Prostate gland (tissue), 2 donors: ENCODE data around the gene RSRC1.
A peak's percentile ranks its signal among the peaks of the same experiment; 100 is the strongest.

ENCODE experiments used
- POLR2A ChIP-seq: fragments of 450-650 bp; IDR thresholded peaks from one replicate; pipeline ENCODE4 v1.6.1; 2016; ENCODE audit warnings: antibody characterized with exemption, mild to moderate bottlenecking
- POLR2AphosphoS5 ChIP-seq: sonication (generic); formaldehyde crosslinking; IDR thresholded peaks from one replicate; pipeline ENCODE4 v1.6.1; 2017; ENCODE audit warnings: antibody characterized with exemption
- TF ChIP-seq, protein P1 (sequence below), 4 experiments: fragments of 200-600 bp in 2 of 4; fragments of 450-650 bp in 2 of 4; sonication (generic) in 2 of 4; IDR thresholded peaks; 1 replicate in 3 of 4; 2 replicates in 1 of 4; pipeline ENCODE4 v1.5.1; 2016 to 2019; ENCODE audit warnings: antibody characterized with exemption in 4 of 4, mild to moderate bottlenecking in 2 of 4, moderate library complexity in 2 of 4

DNA sequence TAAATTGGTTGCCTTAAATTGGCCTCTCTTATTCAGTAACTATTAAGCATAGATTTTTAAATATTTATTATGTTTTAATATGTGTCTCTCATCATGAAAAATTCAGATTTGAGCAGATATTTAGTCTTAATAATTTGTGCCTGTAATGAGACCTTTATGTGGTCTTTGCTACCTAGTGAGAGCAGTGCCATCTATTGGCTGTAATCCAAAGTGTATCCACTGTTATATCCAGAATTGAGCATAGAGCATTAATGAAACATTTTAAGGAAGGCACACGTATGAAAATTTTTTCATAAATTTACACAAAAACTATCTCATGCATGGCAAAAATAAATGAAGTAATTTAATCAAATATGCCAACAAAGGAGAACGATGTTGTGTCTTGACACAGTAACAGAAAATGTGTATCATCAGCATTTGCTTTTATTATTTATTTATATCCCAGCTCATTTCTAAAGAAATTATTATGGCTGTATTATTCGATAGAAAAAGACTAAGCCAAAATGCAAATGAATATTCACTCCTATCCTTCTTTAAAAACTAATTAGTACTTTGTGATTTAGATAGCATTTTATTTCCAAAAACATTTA is 203.5 kb downstream of the RSRC1 start:
- TF ChIP-seq, protein P1, sequence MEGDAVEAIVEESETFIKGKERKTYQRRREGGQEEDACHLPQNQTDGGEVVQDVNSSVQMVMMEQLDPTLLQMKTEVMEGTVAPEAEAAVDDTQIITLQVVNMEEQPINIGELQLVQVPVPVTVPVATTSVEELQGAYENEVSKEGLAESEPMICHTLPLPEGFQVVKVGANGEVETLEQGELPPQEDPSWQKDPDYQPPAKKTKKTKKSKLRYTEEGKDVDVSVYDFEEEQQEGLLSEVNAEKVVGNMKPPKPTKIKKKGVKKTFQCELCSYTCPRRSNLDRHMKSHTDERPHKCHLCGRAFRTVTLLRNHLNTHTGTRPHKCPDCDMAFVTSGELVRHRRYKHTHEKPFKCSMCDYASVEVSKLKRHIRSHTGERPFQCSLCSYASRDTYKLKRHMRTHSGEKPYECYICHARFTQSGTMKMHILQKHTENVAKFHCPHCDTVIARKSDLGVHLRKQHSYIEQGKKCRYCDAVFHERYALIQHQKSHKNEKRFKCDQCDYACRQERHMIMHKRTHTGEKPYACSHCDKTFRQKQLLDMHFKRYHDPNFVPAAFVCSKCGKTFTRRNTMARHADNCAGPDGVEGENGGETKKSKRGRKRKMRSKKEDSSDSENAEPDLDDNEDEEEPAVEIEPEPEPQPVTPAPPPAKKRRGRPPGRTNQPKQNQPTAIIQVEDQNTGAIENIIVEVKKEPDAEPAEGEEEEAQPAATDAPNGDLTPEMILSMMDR (IDR thresholded peaks at IDR 0.05), result peak in 1 of 4 experiments; percentile 10
- TF ChIP-seq POLR2A (no peak), POLR2AphosphoS5 (no peak)
